ENCODE measurements around the gene EEF1A2.

DNA sequence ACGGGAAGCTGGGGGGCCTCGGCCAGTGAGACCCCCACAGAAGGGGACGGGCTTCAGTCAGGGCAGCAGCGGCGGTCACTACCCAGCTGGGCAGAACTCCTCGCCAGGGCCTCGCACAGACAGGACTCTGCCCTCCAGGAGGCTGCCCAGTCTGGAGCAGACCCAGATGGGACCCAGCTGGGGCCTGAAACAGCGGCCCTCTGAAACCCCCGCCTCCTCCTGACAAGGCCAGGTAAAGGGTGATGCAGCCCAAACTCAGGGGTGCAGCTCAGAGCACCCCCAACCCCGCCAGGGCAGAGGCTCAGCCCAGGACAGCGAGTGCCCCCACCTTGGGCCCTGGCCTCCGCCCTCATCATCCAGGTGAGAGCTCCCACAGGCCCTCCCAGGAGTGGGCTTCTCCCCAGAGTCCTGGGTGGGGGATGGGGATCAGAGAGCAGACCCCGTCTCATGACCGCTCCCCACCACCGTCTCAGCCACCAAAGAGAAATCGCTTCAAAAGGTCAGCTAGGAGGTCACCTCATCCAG, 2.2 kb downstream of the EEF1A2 start:
- TF ChIP-seq, protein P1, sequence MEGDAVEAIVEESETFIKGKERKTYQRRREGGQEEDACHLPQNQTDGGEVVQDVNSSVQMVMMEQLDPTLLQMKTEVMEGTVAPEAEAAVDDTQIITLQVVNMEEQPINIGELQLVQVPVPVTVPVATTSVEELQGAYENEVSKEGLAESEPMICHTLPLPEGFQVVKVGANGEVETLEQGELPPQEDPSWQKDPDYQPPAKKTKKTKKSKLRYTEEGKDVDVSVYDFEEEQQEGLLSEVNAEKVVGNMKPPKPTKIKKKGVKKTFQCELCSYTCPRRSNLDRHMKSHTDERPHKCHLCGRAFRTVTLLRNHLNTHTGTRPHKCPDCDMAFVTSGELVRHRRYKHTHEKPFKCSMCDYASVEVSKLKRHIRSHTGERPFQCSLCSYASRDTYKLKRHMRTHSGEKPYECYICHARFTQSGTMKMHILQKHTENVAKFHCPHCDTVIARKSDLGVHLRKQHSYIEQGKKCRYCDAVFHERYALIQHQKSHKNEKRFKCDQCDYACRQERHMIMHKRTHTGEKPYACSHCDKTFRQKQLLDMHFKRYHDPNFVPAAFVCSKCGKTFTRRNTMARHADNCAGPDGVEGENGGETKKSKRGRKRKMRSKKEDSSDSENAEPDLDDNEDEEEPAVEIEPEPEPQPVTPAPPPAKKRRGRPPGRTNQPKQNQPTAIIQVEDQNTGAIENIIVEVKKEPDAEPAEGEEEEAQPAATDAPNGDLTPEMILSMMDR (IDR thresholded peaks at IDR 0.05) = no peak
- no peak for TF ChIP-seq POLR2A (IDR thresholded peaks at IDR 0.05)
